Liver (tissue), 3 donors: ENCODE data around the gene TCF7L1.

Experiments used
- CTCF ChIP-seq: fragments of 150-350 bp; IDR thresholded peaks from 2 replicates; pipeline ENCODE4 v1.5.1; 2017; ENCODE audit warnings: improper control_type of control experiment, low read depth, low read length; ENCODE audit not compliant: missing input control
- GABPA ChIP-seq, 2 donors: IDR thresholded peaks in 1 of 2; conservative IDR thresholded peaks in 1 of 2; 2 replicates each; pipeline ENCODE4 v1.6.1; 2016; ENCODE audit warnings: antibody characterized with exemption in 2 of 2, mild to moderate bottlenecking in 1 of 2, moderate library complexity in 1 of 2
- REST ChIP-seq: IDR thresholded peaks from 2 replicates; pipeline ENCODE4 v1.6.1; 2016; ENCODE audit warnings: antibody characterized with exemption, mild to moderate bottlenecking
- RXRA ChIP-seq, 2 donors: IDR thresholded peaks; 2 replicates each; pipeline ENCODE4 v1.6.1; 2017 to 2018; ENCODE audit warnings: antibody characterized with exemption in 2 of 2, mild to moderate bottlenecking in 1 of 2
- SP1 ChIP-seq: IDR thresholded peaks from 2 replicates; pipeline ENCODE4 v1.6.1; 2018; ENCODE audit warnings: antibody characterized with exemption, mild to moderate bottlenecking
- TAF1 ChIP-seq: conservative IDR thresholded peaks from 2 replicates; pipeline ENCODE4 v1.6.1; 2016; ENCODE audit warnings: antibody characterized with exemption, mild to moderate bottlenecking
- donor health status: healthy.
- donor health status: healthy.

- TF ChIP-seq CTCF (no peak), TAF1 (no peak), SP1 (no peak), RXRA (IDR thresholded peaks at IDR 0.05) (no peak), REST (no peak), GABPA (IDR thresholded peaks at IDR 0.05 in 1 of 2, conservative IDR thresholded peaks at IDR 0.05 in 1 of 2) (no peak)
Measured at GRCh38 chr2:85165088-85165690, 32.0 kb downstream of the TCF7L1 start.
